ENCODE measurements around the gene LRRN2.

DNA sequence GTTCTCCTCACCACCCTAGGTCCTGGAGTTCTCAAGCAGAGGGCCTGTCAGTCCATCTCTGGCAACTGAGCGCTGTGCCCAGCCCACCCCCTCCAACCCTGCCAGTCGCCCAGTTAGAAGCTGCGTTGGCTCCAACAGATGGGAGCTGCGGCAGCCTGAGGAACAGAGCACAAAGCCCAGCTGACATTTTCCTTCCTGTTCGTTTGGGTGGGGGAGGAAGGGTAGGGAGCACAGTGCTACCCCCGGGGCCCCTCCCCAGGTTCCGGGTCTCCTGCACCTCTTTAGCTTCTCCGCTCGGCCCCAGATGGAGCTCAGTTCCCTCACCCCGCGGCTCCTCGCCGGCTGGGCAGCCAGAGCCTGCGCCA, 1.4 kb downstream of the LRRN2 start:
- TF ChIP-seq NR3C1 (CRISPR knock-in tag; conservative IDR thresholded peaks at IDR 0.05; ENCODE audit: low read depth): no peak
- TF ChIP-seq, protein P1, sequence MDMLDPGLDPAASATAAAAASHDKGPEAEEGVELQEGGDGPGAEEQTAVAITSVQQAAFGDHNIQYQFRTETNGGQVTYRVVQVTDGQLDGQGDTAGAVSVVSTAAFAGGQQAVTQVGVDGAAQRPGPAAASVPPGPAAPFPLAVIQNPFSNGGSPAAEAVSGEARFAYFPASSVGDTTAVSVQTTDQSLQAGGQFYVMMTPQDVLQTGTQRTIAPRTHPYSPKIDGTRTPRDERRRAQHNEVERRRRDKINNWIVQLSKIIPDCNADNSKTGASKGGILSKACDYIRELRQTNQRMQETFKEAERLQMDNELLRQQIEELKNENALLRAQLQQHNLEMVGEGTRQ (CRISPR knock-in tag; IDR thresholded peaks at IDR 0.05): no peak
- TF ChIP-seq, protein P2, sequence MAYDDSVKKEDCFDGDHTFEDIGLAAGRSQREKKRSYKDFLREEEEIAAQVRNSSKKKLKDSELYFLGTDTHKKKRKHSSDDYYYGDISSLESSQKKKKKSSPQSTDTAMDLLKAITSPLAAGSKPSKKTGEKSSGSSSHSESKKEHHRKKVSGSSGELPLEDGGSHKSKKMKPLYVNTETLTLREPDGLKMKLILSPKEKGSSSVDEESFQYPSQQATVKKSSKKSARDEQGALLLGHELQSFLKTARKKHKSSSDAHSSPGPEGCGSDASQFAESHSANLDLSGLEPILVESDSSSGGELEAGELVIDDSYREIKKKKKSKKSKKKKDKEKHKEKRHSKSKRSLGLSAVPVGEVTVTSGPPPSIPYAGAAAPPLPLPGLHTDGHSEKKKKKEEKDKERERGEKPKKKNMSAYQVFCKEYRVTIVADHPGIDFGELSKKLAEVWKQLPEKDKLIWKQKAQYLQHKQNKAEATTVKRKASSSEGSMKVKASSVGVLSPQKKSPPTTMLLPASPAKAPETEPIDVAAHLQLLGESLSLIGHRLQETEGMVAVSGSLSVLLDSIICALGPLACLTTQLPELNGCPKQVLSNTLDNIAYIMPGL (CRISPR knock-in tag; IDR thresholded peaks at IDR 0.05): 0 out of 2 replicates have a peak, but pooled peaks have one; percentile 21
- TF ChIP-seq, protein P3, sequence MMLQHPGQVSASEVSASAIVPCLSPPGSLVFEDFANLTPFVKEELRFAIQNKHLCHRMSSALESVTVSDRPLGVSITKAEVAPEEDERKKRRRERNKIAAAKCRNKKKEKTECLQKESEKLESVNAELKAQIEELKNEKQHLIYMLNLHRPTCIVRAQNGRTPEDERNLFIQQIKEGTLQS (CRISPR knock-in tag; conservative IDR thresholded peaks at IDR 0.05): no peak

Data from WTC11 (cell line).